HG02943 (cell line): Measurements from ENCODE around the gene R3HDML.
A peak's percentile ranks its signal among the peaks of the same experiment; 100 is the strongest.
"Not testable (repeated sequence)": the region's sequence is repeated elsewhere in the genome, so short reads cannot be mapped to it uniquely, and the experiment has no call there.

ENCODE experiments used
- ATAC-seq: cut with Tn5 transposase; IDR thresholded peaks from one replicate; pipeline ENCODE4 v1.9.1; 2021; ENCODE audit warnings: mild to moderate bottlenecking, low read depth, moderate library complexity; ENCODE audit not compliant: unreplicated experiment

The R3HDML gene, protein sequence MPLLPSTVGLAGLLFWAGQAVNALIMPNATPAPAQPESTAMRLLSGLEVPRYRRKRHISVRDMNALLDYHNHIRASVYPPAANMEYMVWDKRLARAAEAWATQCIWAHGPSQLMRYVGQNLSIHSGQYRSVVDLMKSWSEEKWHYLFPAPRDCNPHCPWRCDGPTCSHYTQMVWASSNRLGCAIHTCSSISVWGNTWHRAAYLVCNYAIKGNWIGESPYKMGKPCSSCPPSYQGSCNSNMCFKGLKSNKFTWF

DNA sequence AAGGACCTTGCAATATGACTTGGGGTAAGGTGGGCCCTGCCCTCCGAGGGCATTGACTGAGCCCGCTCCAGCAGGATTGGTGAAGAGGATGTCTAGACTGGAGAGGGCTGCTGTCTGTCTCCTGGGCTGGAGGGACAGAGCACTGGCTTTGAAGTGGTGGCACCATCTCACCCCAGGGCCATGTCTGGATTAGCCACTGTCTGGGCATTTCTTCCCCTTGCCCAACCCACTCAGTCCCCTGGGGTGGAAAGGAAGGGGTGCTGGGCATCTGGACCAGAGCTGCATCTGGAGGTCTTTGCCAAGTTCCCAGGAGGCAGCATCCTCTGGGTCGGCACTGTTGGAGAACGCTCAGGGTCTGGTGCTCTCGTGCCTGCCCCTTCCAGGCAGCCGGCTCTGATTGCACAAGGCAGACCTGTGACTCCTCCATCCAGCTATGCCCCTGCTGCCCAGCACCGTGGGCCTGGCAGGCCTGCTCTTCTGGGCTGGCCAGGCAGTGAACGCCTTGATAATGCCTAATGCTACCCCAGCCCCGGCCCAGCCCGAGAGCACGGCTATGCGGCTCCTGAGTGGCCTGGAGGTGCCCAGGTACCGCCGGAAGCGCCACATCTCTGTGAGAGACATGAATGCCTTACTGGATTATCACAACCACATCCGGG lies at the start of gene R3HDML:
TSS of gene R3HDML (plus strand) at position 319 of the 656 bp plus-strand sequence. CDS start at position 434, 115 bp downstream.
- ATAC-seq: no peak

DNA sequence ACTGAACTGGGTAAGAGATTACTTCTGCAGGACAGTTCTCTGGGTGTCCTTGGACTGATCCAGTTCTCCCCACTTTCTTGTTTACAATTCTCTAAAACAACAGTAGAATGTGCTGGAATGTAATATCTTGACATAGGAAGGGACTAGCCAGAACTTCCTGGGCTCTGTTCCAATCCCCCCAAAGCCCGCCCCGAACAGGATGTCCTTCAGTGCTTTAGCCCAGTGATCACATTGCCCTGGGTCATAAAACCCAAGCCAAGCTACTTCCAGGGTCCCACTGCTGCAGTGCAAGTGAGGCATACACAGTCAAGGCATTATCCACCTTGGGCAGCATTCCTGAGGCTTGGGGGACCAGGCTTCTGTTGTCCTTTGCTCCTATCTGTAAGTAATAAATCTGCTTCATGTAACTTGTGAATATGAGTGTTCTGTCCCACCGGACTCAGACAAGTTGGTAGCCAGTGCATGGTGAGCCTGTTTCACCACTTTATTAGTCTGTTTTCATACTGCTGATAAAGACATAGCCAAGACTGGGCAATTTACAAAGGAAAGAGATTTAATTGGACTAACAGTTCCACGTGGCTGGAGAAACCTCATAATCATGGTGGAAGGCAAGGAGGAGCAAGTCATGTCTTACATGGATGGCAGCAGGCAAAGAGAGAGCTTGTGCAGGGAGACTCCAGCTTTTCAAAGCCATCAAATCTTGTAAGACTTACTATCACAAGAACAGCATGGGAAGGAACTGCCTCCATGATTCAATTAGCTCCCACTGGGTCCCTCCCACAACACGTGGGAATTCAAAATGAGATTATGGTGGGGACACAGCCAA lies 49.4 kb upstream of the R3HDML start:
- no peak for ATAC-seq

DNA sequence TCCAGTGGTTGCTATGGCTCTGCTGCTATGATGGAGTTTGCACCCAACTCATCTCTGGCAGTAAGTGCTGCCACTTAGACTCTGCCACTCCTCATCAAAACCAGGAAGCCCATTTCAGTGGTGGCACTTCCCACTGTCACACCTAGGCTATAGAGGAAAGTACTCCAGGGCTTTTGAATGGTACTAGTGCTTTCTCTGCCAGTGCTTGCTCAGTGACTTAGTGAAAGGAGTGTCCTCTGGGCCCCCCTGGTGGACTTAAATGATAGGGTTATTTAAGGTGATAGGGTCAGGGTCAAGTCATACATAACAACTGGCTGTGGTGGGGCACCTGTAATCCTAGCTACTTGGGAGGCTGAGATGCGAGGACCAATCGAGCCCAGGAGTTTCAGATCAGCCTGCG lies 48.6 kb upstream of the R3HDML start:
- ATAC-seq: no peak

DNA sequence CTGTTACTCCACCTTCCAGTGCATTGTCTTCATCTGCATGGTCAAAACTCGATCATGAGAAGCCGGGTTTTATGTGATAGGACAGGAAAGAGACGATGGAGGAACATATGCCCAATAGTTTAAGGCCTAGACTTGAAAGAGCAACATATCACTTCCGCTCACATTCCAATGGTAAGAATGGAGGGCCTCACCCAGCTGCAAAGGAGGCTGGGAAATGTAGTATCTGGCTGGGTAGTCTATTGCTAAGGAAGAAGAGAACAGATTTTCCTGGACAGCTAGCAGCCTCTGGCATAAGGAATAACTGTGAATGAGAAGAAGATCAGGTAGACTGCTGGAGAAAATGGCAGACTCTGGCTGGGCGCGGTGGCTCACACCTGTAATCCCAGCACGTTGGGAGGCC lies 45.1 kb upstream of the R3HDML start:
- ATAC-seq: no peak

DNA sequence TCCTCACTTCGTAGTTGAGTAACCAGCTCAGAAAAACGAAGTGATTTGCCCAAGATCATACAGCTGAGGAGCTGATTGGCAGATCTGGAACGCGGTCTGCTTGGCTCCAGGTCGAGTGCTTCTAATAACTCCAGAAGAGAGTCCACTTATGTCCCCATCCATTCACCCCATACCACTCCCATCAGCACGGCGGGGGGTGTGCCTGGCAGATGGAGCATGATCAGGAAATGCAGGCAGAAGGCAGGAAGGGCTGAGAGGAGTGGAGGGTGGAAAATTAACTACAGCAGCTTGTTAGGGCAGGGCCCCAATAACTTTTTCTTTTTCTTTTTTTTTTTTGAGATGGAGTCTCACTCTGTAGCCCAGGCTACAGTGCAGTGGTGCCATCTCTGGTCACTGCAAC lies 40.8 kb upstream of the R3HDML start:
- ATAC-seq: no peak

DNA sequence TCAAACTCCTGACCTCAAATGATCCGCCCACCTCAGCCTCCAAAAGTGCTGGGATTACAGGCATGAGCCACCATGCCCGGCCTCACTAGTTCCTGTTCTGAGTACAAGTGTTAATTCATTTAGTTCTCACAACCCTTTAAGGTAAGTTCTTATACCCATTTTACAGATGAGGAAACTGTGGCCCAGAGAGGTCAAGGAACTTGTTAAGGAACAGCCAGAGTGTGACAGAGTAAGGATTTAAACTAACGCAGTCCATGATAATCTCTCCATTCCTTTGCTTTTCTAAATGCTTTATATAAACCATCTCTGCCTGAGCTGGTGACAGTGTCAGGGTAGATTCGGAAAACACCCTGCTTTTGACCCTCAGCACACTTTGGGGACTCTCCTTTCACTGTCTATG lies 39.1 kb upstream of the R3HDML start:
- ATAC-seq: no peak

DNA sequence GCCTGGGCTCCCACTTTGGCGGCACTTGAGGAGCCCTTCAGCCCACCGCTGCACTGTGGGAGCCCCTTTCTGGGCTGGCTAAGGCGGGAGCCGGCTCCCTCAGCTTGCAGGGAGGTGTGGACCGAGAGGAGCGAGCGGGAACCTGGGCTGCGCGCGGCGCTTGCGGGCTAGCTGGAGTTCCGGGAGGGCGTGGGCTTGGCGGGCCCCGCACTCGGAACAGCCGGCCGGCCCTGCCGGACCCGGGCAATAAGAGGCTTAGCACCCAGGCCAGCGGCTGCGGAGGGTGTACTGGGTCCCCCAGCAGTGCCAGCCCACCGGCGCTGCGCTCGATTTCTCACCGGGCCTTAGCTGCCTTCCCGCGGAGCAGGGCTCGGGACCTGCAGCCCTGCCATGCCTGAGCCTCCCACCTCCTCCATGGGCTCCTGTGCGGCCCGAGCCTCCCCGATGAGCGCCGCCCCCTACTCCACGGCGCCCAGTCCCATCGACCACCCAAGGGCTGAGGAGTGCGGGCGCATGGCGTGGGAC lies 37.8 kb upstream of the R3HDML start:
- ATAC-seq: not testable (repeated sequence)

DNA sequence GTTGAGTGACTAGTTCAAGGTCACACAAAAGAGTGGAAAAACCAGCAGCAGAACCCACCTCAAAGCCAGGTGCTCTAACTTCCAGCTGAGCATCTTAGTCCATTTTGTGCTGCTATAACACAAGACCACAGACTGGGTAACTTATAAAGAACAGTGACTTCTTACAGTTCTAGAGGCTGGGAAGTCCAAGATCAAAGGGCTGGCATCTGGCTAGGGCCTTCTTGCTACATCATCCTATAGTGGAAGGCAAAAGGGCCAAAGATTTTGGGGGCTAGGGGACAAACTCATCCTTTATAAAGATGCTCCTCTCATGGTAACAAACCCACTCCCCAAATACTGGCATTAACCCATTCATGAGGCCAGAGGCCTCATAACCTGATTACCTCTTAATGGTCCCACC lies 35.6 kb upstream of the R3HDML start:
- no peak for ATAC-seq

DNA sequence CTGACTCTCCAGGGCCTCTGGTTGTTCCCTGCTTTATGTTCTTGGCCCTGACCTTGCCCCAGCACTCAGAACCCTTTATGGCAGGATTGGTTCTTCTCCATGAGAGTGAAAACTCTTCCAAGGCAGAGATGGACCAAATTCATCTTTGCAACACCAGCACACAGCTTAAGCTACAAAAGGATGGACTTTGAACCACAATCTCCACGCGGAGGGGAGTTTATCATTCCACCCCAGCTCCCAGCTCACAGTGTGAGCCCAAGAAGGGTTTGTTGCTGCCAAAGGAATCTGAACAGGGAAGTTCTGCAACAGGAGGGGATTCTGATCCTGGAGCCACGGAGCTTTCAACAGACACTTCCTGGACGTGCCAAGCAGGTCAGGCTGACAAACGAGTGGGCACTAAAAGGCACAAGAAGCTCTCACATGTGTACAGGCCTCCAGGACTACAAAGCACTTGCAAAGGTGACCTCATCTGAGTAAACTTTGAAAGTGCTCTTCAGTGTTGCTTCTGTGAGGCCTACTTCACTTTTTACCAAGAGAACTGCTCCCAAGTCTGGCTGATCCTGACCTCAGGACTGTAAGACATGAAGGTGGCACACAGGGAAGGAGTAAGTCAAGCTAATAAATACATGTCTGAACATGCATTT lies 34.7 kb upstream of the R3HDML start:
- ATAC-seq: no peak

DNA sequence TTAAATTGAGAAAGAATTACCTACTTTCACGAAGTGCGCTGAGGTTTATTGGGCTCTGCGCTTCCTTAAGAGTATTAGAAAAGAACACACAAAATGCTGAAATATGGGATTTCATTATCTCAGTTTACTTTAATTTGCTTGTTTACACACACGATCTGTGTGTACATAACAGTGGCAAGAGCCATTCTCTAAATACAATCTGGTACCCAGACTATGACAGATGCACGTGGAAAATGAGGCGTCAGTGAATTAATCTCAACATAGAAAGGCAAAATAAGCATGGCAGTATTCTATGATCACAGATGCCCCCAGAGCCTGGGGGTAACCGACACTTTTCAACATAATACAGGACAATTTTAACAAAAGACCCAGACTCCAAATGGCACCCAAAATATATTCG lies 34.1 kb upstream of the R3HDML start:
- no peak for ATAC-seq

DNA sequence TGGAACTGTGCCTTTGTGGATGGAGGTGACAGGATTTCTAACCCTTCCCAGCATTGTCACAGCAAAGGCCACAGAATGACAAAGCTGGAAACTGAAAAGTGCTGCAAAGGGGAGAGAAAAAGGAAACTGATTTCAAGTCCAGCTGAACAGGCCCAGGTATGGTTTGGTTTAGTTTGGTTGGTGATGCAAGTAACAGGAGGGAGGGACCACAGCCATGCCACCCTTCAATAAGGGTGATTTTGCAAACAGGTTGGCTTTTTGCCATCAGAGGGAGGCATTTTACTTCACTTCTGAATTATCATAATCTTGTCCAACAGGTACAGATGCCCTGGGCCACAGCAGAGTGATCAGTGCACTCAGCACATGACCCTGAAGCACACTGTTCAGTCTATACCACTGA lies 32.5 kb upstream of the R3HDML start:
- no peak for ATAC-seq

DNA sequence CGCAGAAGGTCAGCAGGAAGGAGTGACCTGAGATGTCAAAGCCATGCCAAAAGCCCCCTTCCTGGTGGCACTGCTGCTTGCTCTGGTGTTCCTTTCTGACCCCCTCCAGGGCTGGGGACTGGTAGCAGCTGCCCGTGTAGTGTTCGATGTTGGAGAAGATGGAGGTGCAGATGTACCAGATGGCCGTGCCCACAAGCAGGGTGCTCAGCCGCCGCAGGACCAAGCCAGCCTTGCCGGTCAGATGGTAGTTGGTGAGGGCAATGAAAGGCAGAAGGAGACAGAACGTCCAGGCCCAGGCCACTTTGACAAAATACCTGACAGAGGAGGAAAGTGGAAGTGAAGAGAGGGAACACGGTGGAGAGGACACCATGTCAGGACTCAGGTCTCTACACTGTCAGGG lies 29.9 kb upstream of the R3HDML start:
- ATAC-seq: no peak

DNA sequence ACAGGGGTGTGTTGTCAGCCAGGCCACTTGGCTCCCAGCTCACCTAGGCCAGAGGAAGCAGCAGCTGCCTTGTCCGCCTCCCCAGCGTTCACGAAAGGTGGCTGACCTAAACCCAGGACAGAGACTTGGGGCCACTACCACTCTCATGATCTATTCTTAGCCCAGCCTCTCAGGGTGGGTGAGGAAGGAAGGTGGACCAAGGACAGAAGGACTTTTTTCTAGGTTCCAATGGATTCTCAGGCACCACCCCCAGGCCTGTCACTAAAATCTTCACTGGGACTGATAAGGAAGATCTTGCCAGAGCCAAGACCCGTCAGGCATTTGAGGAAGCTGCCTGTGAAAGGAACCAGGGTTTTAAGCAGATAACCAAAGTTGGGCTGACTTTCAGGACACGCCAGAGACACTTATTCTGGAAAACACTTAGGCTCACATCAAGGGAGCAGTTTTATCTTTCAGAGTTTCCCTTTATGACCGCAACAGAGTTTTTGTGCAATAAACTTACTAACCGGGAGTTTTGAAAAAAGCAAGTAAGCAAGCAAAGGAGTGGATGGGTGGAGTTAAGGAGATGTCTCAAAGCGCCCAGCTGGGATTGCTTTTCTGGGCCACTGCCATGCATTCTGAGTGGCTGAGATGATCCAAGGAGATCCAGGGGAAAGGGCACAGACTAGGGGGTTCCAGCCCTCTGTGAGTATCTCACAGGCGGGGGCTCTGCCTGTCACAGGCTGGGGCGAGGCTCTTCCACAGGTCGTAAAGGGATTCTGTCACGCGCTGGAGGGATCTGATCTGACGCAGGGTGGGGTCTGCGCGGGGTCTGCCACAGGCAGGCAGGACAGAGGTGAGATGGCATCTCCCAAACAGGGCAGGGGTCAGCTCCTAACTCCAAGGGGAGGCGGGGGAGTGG lies 26.8 kb upstream of the R3HDML start:
- no peak for ATAC-seq

DNA sequence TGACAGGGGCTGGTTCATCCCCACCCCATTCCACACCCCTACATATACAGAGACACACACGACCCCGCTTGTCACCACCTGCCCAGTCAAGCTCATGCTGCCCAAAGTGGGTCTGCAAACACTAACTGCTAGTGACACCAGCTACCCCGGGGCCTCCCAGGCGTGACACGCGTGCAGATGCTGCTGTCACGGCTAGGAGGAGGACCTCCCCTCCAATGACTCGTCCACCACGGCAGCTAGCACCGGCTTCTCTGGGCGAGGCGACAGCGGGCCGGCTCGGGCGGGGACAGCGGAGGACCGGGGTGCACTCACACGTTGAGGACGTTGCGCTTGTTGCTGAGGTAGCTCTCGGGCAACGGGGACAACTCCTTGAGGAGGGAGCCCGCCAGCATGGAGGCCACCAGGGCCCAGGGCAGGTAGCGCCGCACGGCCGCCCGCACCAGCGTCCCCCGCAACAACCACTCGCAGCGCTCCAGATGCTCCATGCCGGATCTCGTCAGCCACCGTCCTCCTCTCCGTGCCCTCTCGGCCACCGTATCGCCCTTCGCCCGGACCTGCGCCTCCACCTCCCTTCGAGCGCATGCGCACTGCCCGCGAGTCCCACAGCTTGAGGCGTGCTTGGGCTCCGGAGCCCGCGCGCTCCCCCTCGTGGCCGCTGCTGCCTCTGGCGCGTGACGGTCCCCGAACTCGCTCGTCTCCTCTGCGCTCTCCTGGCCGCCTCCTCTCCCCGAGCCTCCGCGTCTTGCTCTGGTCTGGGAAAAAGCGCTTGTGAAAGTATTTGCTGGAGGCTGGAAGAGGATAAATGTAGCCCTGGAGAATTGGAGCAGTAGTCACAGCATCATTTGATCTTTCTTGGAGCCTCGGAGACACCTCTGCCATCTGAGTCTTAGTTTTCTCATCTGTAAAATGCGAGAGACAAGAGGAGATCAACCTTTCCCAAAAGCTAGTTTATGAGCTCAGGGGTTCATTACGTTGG lies 25.9 kb upstream of the R3HDML start, which contains the start of gene FITM2:
TSS of gene FITM2 (minus strand) at position 539 of the 976 bp plus-strand sequence. CDS start at position 485, 54 bp downstream.
- ATAC-seq: peak; percentile 75

DNA sequence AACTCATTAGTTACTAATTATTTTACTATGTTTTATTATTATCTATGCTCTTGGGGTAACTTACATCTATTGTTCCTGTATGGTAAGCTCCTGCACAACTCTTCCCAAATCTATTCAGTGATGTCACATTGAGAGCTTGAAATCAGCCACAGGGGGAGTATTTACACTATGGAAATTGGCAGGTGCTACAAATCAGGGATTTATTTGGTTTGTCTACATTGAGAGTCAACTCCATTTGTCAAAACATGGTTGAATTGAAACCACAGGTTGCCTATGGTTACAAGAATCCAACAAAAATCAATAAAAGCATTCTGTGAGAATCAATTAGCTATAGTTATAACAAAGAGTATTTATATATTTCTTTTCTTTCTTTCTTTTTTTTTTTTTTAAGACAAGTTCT lies 22.0 kb upstream of the R3HDML start:
- no peak for ATAC-seq

DNA sequence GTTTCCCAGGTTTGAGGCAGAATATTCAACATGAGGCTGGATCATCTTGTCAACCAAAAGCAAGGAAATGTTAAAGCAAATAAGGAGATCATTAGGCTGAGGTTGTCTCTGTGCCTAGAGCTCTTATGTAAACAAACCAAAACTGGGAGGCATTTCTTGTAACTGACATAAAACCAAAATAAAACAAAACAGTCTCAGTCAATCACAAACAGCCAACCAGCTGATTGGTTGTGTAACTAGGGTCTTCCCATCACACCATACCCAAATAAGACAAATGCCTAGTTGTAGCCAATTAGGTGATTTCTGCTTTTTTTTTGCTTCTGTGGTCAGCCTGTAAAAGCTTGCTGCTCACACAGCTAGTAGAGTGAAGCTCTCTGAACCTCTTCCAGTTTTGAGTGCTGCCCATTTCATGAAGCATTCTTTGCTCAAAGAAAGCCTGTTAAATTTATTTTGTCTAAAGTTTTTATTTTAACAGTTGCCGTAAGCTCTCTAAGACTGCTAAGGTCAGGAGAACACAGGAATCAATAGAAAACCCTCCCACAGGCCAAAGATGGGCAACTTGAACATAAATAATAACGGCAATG lies 16.9 kb upstream of the R3HDML start:
- no peak for ATAC-seq

DNA sequence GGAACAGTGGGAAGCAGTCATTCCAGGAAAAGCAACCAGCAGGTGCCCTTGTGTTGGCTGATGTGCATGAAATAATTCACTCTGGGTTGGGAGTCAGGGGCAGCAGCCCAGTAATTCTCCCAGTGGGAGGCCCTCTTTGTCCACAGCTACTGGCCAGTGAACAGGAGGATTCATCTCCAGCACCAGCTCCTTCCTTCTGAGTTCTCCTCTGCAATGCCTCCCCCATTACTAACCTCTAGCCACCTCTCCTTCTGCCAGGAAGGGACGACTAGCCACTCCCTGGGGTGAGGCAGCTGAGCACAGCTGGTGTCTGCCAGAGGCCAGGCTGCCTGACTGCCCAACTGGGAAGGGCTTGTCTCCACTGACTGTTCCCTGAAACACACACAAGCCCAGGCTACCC lies 12.5 kb upstream of the R3HDML start:
- no peak for ATAC-seq
